Bladder microvascular endothelial cell (primary cell): Measurements from ENCODE around the gene SNX4. TPM values are rescaled to one million over a fixed set of nuclear protein-coding genes. Genes with fewer than 3 reads are reported as not detected.

Experiments used
- total RNA-seq: library from RNA; depleted of rRNA; stranded (reverse); fragments of >200 nt; gene quantifications from 2 replicates; pipeline ENCODE4 v1.2.3, GENCODE V29; 2014

The SNX4 gene
- 34.3 and 63.8 TPM in 2 replicates for total RNA-seq

GRCh38 chr3:125519678-125520562 is at the start of gene SNX4:
Gene SNX4, minus strand, starts transcription at chr3:125520202. Its CDS starts 30 bp downstream, at chr3:125520172.

Other genes starting within 250 kb of the SNX4 start
- 16.4 and 40.3 TPM in 2 replicates for gene ZNF148, start 144.9 kb downstream of the SNX4 start, total RNA-seq
- gene OSBPL11, start 75.3 kb upstream of the SNX4 start, total RNA-seq = 7.6 and 12.3 TPM in 2 replicates